HepG2 (cell line): ENCODE data around the gene ADGRE3. TPM values are rescaled to one million over a fixed set of nuclear protein-coding genes. Genes with fewer than 3 reads are reported as not detected.

Experiments
- HDAC2 ChIP-seq: sonication (generic); formaldehyde crosslinking; IDR thresholded peaks from 2 replicates; pipeline ENCODE4 v1.4.0; 2020; ENCODE audit warnings: missing genetic modification reagents
- MTA3 ChIP-seq: sonication (generic); formaldehyde crosslinking; IDR thresholded peaks from 2 replicates; pipeline ENCODE4 v1.4.0; 2020; ENCODE audit warnings: missing genetic modification reagents
- NONO ChIP-seq, 2 experiments: fragments of 450-650 bp in 1 of 2; sonication (generic) in 1 of 2; formaldehyde crosslinking in 1 of 2; IDR thresholded peaks in 1 of 2; conservative IDR thresholded peaks in 1 of 2; 2 replicates each; pipeline versions ENCODE4 v1.6.1 to v1.8.0; 2017 to 2022; ENCODE audit warnings: mild to moderate bottlenecking in 1 of 2, missing genetic modification reagents in 1 of 2, moderate library complexity in 1 of 2
- ZBTB3 ChIP-seq: sonication (generic); formaldehyde crosslinking; IDR thresholded peaks from 2 replicates; pipeline ENCODE4 v1.4.0; 2020; ENCODE audit warnings: low read depth, mild to moderate bottlenecking, moderate library complexity, missing genetic modification reagents, borderline replicate concordance
- ZNF501 ChIP-seq: sonication (generic); formaldehyde crosslinking; IDR thresholded peaks from 2 replicates; pipeline ENCODE4 v1.5.1; 2020; ENCODE audit warnings: mild to moderate bottlenecking, moderate library complexity, missing genetic modification reagents
- ZNF543 ChIP-seq: sonication (generic); formaldehyde crosslinking; IDR thresholded peaks from 2 replicates; pipeline ENCODE4 v1.4.0; 2020; ENCODE audit warnings: mild to moderate bottlenecking, missing genetic modification reagents
- polyA plus RNA-seq, 8 experiments: library from polyadenylated mRNA; depleted of rRNA in 3 of 8; stranded (reverse) in 7 of 8; unstranded in 1 of 8; fragments of >200 nt; fragmentation: Illumina TruSeq in 4 of 8; extraction: Trizol in 4 of 8; gene quantifications; 2 replicates each; pipeline versions ENCODE4 v1.2.1 to v1.2.3, GENCODE V29; 2011 to 2016; ENCODE audit warnings: low read depth in 4 of 8, missing spikeins in 1 of 8, mixed read lengths in 1 of 8; ENCODE audit not compliant: insufficient read depth in 1 of 8
- total RNA-seq, 5 experiments: library from RNA; depleted of rRNA; stranded (reverse); fragments of >200 nt; fragmentation: Illumina TruSeq; extraction: Trizol; gene quantifications; 2 replicates each; pipeline ENCODE4 v1.2.3, GENCODE V29; 2016; ENCODE audit warnings: low read depth in 1 of 5
- TF ChIP-seq, protein P1 (sequence below), 2 experiments: fragments of 450-650 bp in 1 of 2; sonication (generic) in 1 of 2; formaldehyde crosslinking in 1 of 2; IDR thresholded peaks; 2 replicates each; pipeline versions ENCODE4 v1.6.1 to v1.8.0; 2016 to 2022; ENCODE audit warnings: antibody characterized with exemption in 1 of 2, mild to moderate bottlenecking in 1 of 2, missing genetic modification reagents in 1 of 2
- TF ChIP-seq, protein P2 (sequence below): sonication (generic); formaldehyde crosslinking; IDR thresholded peaks from 2 replicates; pipeline ENCODE4 v1.5.1; 2020; ENCODE audit warnings: missing genetic modification reagents, mild to moderate bottlenecking, borderline replicate concordance
- TF ChIP-seq, protein P3 (sequence below): sonication (generic); formaldehyde crosslinking; IDR thresholded peaks from 2 replicates; pipeline ENCODE4 v1.4.0; 2020; ENCODE audit warnings: missing genetic modification reagents, mild to moderate bottlenecking, borderline replicate concordance
- TF ChIP-seq, protein P4 (sequence below): conservative IDR thresholded peaks from 2 replicates; pipeline ENCODE4 v1.6.1; 2018; ENCODE audit warnings: missing genetic modification reagents
- TF ChIP-seq, protein P5 (sequence below): sonication (generic); formaldehyde crosslinking; IDR thresholded peaks from 2 replicates; pipeline ENCODE4 v1.4.0; 2020; ENCODE audit warnings: missing genetic modification reagents

ADGRE3 gene
- total and polyA plus RNA-seq, 2 of the 13 experiments (the other 11 are each of a cell fraction or from before 2014, with no cell fraction given) = not detected

DNA sequence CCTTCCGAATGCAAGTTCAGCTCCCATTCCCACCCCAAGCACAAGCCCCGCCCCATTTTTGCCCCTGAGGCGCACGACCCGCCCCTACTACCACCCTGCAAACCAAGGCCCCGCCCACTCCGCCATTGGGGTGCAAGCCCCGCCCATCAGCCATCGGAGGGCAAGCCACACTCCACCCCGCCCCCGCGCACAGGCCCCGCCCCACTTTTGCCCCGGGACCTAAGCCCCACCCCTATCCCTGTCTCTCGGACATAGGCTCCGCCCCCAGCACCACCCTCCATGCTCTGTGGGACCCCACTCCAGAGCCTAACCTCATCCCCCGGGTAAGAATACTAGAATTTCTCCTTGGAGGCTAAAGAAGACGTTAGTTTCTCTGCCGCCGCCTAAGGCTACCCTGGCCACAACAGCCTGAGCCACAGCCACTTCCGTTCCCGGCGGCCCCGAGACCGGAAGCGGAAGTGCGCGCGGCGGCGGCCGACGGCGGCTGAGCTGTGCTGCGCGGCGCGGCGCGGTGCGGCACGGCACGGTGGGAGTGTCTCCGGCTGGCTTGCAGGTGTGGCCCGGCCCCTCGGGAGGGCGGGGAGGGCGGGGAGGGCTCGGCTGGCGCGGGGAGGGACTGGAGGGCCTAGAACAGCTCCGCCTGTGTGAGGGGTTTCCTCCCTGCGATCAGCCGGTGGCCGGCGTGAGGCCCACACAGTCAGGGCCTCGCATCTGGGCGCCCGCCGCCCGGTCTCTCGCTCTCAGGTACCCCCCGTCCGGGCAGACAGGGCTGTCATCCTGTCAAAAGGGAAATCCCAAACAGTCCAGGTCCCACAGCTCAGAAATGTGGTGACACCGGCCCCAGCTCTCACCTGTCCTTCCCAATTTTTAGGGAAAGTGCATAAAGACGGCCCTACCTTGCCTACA lies 15.2 kb upstream of the ADGRE3 start, which contains the start of gene ZNF333 (continued):
- TF ChIP-seq, protein P1, sequence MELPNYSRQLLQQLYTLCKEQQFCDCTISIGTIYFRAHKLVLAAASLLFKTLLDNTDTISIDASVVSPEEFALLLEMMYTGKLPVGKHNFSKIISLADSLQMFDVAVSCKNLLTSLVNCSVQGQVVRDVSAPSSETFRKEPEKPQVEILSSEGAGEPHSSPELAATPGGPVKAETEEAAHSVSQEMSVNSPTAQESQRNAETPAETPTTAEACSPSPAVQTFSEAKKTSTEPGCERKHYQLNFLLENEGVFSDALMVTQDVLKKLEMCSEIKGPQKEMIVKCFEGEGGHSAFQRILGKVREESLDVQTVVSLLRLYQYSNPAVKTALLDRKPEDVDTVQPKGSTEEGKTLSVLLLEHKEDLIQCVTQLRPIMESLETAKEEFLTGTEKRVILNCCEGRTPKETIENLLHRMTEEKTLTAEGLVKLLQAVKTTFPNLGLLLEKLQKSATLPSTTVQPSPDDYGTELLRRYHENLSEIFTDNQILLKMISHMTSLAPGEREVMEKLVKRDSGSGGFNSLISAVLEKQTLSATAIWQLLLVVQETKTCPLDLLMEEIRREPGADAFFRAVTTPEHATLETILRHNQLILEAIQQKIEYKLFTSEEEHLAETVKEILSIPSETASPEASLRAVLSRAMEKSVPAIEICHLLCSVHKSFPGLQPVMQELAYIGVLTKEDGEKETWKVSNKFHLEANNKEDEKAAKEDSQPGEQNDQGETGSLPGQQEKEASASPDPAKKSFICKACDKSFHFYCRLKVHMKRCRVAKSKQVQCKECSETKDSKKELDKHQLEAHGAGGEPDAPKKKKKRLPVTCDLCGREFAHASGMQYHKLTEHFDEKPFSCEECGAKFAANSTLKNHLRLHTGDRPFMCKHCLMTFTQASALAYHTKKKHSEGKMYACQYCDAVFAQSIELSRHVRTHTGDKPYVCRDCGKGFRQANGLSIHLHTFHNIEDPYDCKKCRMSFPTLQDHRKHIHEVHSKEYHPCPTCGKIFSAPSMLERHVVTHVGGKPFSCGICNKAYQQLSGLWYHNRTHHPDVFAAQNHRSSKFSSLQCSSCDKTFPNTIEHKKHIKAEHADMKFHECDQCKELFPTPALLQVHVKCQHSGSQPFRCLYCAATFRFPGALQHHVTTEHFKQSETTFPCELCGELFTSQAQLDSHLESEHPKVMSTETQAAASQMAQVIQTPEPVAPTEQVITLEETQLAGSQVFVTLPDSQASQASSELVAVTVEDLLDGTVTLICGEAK (IDR thresholded peaks at IDR 0.05) = peak; percentile 63
- TF ChIP-seq, protein P1 (CRISPR knock-in tag; IDR thresholded peaks at IDR 0.05) = no peak
- TF ChIP-seq, protein P2, sequence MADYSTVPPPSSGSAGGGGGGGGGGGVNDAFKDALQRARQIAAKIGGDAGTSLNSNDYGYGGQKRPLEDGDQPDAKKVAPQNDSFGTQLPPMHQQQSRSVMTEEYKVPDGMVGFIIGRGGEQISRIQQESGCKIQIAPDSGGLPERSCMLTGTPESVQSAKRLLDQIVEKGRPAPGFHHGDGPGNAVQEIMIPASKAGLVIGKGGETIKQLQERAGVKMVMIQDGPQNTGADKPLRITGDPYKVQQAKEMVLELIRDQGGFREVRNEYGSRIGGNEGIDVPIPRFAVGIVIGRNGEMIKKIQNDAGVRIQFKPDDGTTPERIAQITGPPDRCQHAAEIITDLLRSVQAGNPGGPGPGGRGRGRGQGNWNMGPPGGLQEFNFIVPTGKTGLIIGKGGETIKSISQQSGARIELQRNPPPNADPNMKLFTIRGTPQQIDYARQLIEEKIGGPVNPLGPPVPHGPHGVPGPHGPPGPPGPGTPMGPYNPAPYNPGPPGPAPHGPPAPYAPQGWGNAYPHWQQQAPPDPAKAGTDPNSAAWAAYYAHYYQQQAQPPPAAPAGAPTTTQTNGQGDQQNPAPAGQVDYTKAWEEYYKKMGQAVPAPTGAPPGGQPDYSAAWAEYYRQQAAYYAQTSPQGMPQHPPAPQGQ (CRISPR knock-in tag) = no peak
- no peak for TF ChIP-seq HDAC2 (CRISPR knock-in tag)
- 0 out of 2 replicates have a peak, but pooled peaks have one; percentile 24 for TF ChIP-seq ZNF543 (CRISPR knock-in tag)
- no peak for TF ChIP-seq NONO (IDR thresholded peaks at IDR 0.05)
- TF ChIP-seq NONO (CRISPR knock-in tag; conservative IDR thresholded peaks at IDR 0.05) = peak; percentile 51; the same call in 1 of the 2 replicates
- no peak for TF ChIP-seq MTA3 (CRISPR knock-in tag)
- TF ChIP-seq, protein P3, sequence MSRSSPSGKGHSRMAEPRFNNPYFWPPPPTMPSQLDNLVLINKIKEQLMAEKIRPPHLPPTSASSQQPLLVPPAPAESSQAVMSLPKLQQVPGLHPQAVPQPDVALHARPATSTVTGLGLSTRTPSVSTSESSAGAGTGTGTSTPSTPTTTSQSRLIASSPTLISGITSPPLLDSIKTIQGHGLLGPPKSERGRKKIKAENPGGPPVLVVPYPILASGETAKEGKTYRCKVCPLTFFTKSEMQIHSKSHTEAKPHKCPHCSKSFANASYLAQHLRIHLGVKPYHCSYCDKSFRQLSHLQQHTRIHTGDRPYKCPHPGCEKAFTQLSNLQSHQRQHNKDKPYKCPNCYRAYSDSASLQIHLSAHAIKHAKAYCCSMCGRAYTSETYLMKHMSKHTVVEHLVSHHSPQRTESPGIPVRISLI (CRISPR knock-in tag) = no peak
- TF ChIP-seq ZBTB3 (CRISPR knock-in tag) = 0 out of 2 replicates have a peak, but pooled peaks have one; percentile 34
- TF ChIP-seq ZNF501 = 0 out of 2 replicates have a peak, but pooled peaks have one; percentile 48
- TF ChIP-seq, protein P4, sequence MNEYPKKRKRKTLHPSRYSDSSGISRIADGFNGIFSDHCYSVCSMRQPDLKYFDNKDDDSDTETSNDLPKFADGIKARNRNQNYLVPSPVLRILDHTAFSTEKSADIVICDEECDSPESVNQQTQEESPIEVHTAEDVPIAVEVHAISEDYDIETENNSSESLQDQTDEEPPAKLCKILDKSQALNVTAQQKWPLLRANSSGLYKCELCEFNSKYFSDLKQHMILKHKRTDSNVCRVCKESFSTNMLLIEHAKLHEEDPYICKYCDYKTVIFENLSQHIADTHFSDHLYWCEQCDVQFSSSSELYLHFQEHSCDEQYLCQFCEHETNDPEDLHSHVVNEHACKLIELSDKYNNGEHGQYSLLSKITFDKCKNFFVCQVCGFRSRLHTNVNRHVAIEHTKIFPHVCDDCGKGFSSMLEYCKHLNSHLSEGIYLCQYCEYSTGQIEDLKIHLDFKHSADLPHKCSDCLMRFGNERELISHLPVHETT (CRISPR knock-in tag) = no peak; the same call in 1 of the 2 replicates
- TF ChIP-seq, protein P5, sequence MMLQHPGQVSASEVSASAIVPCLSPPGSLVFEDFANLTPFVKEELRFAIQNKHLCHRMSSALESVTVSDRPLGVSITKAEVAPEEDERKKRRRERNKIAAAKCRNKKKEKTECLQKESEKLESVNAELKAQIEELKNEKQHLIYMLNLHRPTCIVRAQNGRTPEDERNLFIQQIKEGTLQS (CRISPR knock-in tag) = 0 out of 2 replicates have a peak, but pooled peaks have one; percentile 5
